Large intestine (tissue), 3 donors: ENCODE data around the gene SMTN. TPM values are rescaled to one million over a fixed set of nuclear protein-coding genes. Genes with fewer than 3 reads are reported as not detected.

Experiments
- DNase-seq, 2 donors: peaks; one replicate each; pipeline versions ENCODE4 v3.0.0 to v3.0.0-alpha.2; 2013
- H3K27ac ChIP-seq: one replicate; pipeline ENCODE4 v1.5.1; 2013; ENCODE audit warnings: low read length
- H3K27me3 ChIP-seq: 2 replicates; pipeline ENCODE4 v1.6.1; 2013; ENCODE audit warnings: low read length; ENCODE audit not compliant: control insufficient read depth, insufficient read depth
- H3K36me3 ChIP-seq: 2 replicates; pipeline ENCODE4 v1.6.1; 2013; ENCODE audit warnings: low read length; ENCODE audit not compliant: control insufficient read depth, insufficient read depth
- H3K4me1 ChIP-seq: one replicate; pipeline ENCODE4 v1.6.1; 2013; ENCODE audit warnings: low read length; ENCODE audit not compliant: control insufficient read depth, insufficient read depth
- H3K4me3 ChIP-seq: one replicate; pipeline ENCODE4 v1.5.1; 2013; ENCODE audit warnings: low read length
- H3K9me3 ChIP-seq: one replicate; pipeline ENCODE4 v1.6.1; 2013; ENCODE audit warnings: mild to moderate bottlenecking, low read depth, low read length, moderate library complexity; ENCODE audit not compliant: control insufficient read depth
- WGBS: methylation state at CpG from one replicate; pipeline ENCODE4 v1.1.5; 2013; ENCODE audit warnings: low lambda C conversion rate; ENCODE audit not compliant: insufficient coverage; 5-methylcytosine and 5-hydroxymethylcytosine counted together
- polyA plus RNA-seq: library from polyadenylated mRNA; unstranded; fragments of 120-200 nt; gene quantifications from one replicate; pipeline ENCODE4 v1.2.1, GENCODE V29; 2013

Gene SMTN
- polyA plus RNA-seq, 1 donor, result 96.3 TPM

DNA sequence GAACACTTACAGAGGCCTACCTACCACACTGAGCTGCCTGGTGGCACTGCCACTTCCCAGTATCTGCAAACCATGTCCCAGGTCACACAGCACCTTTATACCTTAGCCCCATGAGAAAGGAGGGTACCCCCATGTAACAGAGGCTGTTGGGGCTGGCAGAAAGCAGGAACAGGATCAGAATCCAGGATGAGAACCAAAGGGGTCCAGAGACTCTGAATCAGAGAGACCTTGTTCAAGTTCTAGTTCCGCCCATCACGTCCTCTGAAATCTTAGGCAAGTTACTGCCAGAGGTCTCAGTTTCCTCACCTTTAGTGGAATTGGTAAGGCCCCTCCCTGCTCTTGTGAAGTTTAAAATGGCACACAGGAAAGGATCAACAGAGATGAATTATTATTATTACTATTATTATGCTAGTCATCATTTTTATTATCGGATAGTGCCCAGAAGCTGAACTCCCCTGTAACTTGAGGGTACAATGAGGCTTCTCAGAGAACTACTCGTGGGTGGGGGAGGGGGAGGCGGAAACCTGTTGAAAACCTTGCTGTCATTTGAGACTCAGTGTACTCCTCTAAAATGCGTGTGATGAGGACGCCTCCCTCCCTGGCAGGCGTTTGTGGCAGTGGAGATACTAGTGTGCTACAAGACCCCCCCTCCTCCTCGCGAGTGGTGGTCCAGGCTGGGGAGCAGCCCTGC is 17.0 kb downstream of the SMTN start:
- Histone ChIP-seq H3K27me3 (no peaks in the 10 kb centered on the region), H3K36me3 (peaks cover 89% of the 10 kb centered on the region), H3K27ac (no peak overlapping the region), H3K9me3 (no peaks in the 10 kb centered on the region), H3K4me1 (peaks cover 14% of the 10 kb centered on the region), H3K4me3 (no peak overlapping the region)
- WGBS, result no CpG with 5 or more reads among the region's 10 CpGs
- no peak for DNase-seq

DNA sequence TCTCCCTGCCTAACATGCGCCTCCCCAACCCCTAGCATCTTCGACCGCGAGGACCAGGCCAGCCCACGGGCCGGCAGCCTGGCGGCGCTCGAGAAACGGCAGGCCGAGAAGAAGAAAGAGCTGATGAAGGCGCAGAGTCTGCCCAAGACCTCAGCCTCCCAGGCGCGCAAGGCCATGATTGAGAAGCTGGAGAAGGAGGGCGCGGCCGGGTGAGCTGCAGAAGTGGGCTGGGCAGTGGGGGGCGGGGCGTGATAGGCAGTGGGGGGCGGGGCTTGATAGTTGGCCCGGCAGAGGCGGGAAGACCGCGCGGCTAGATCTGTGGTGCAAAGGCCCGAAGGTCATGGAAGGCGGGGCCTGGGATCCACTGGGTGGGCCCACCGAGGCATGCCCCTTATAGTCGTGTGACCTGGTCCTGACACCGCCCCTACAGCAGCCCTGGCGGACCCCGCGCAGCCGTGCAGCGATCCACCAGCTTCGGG is 17.6 kb downstream of the SMTN start:
- DNase-seq, result no peak
- Histone ChIP-seq H3K36me3 (peaks cover 88% of the 10 kb centered on the region), H3K27ac (no peak overlapping the region), H3K4me1 (peaks cover 17% of the 10 kb centered on the region), H3K9me3 (no peaks in the 10 kb centered on the region), H3K27me3 (no peaks in the 10 kb centered on the region), H3K4me3 (no peak overlapping the region)
- WGBS, result no CpG with 5 or more reads among the region's 36 CpGs

- no peak for DNase-seq
- no peak overlapping the region for H3K4me3 ChIP-seq
- peaks cover 88% of the 10 kb centered on the region for H3K36me3 ChIP-seq
- no peaks in the 10 kb centered on the region for H3K27me3 ChIP-seq
- no peak overlapping the region for H3K27ac ChIP-seq
- no CpG with 5 or more reads among the region's 6 CpGs for WGBS
- H3K4me1 ChIP-seq, result peaks cover 17% of the 10 kb centered on the region
- H3K9me3 ChIP-seq, result no peaks in the 10 kb centered on the region
These were observed 18.3 kb downstream of the SMTN start for GRCh38 chr22:31099386-31099785.

DNA sequence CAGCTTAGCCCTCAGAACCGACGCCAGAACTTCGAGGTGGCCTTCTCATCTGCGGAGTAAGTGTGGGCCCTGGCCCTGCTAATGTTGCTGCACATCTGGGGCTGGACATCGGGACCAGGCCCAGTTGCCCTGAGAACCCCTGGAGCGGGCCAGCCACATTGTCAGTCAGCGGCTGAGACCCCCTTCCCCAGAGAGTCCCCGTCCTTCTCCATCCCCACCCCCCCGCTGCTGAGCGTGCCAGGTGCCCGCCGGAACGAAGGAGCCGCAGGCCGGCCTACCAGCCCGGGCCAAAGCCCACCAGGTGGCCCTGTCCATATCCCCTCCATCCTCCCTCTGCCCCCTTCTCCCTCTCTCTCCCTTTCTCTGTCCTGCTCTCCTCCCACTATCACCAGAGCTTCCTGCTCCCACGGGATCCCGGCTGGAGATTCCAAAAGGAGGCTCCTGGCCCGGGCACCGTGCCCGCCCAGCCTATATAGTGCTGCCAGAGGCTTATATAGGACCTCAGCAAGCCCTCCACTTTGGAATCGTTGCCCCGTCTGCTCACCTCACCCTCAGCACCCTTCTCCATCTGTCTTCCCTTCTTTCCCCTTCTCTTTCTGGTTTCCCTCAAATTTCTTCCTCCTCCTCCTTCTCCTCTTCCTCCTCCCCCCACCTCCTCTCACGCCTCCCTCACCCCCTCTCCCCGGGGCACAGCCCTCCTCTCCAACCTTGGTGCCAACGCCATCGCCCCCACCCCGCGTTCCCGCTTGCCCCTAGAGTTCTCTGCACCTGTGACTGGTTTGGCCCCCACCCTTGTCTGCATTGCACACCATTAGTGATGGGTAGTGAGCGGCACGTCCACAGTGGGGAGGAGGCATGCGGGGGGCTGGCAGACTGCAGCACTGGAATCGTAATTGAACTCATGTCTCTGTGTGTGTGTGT is 19.0 kb downstream of the SMTN start:
- no peak for DNase-seq
- peaks cover 17% of the 10 kb centered on the region for H3K4me1 ChIP-seq
- H3K9me3 ChIP-seq, result no peaks in the 10 kb centered on the region
- WGBS, result no CpG with 5 or more reads among the region's 34 CpGs
- H3K27me3 ChIP-seq, result no peaks in the 10 kb centered on the region
- no peak overlapping the region for H3K27ac ChIP-seq
- no peak overlapping the region for H3K4me3 ChIP-seq
- peaks cover 86% of the 10 kb centered on the region for H3K36me3 ChIP-seq

GRCh38 chr22:31100762-31101525 is 19.8 kb downstream of the SMTN start:
- peaks cover 17% of the 10 kb centered on the region for H3K4me1 ChIP-seq
- WGBS, result no CpG with 5 or more reads among the region's 18 CpGs
- peaks cover 82% of the 10 kb centered on the region for H3K36me3 ChIP-seq
- H3K9me3 ChIP-seq, result no peaks in the 10 kb centered on the region
- no peak overlapping the region for H3K27ac ChIP-seq
- no peaks in the 10 kb centered on the region for H3K27me3 ChIP-seq
- DNase-seq, result no peak
- H3K4me3 ChIP-seq, result no peak overlapping the region

DNA sequence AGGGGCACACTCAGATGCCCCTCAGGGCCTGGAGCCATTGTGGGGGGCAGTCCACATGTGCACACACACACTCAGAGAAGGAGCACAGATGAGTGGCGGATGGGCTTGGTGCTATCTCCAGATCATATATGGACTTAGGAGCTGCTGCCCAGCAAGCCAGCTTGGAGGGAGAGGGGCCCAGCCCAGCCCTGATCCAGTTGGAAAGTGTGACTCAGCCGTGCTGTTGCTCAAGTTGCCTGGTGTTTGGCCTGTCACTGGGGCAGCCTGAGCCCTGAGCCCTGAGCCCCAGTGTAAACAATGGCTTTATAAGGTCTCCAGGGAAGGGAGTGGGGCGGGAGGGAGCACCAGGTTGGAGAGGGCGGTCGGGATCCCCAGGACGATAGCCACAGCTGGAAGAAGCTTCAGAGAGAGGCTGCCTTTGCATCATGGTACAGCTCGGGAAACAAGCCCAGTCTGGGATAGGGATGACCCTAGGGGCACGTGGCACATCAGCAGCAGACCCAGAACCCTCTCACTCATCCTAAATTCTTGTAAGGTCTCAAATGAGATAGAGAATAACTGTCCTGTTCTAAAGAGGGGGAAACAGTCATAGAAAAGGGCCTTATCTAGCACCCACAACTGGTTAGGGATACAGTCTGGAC is 21.4 kb downstream of the SMTN start:
- peaks cover 68% of the 10 kb centered on the region for H3K36me3 ChIP-seq
- H3K4me1 ChIP-seq, result peaks cover 22% of the 10 kb centered on the region
- DNase-seq, result peak; percentile 77 to 85
- no peak overlapping the region for H3K4me3 ChIP-seq
- peak overlapping the region; percentile 64 for H3K27ac ChIP-seq
- H3K9me3 ChIP-seq, result no peaks in the 10 kb centered on the region
- no peaks in the 10 kb centered on the region for H3K27me3 ChIP-seq
- whole genome bisulfite sequencing, result no CpG with 5 or more reads among the region's 8 CpGs

DNA sequence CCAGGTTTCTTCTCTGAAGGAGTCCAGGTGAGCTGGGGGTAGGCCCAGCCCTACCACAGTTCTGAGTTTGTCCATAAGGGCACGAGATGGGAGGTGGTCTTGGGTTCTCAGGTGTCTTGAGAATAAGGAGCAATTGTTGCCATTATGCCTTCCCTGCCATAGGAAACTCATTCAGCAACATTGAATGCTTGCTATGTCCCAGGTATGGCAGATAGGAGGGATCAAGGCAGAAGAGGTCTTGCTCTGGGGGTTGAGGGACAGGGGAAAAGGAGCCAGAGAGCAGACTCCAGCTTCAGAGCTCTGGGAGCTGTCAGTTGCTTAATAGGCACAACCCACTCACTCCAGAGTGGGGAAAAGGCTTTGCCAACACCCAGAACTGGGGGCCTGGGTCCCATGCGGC is 22.0 kb downstream of the SMTN start:
- peak overlapping the region; percentile 51 for H3K27ac ChIP-seq
- no CpG with 5 or more reads among the region's 2 CpGs for WGBS
- no peak for DNase-seq
- H3K36me3 ChIP-seq, result peaks cover 63% of the 10 kb centered on the region
- H3K27me3 ChIP-seq, result no peaks in the 10 kb centered on the region
- no peaks in the 10 kb centered on the region for H3K9me3 ChIP-seq
- H3K4me1 ChIP-seq, result peaks cover 24% of the 10 kb centered on the region
- no peak overlapping the region for H3K4me3 ChIP-seq

DNA sequence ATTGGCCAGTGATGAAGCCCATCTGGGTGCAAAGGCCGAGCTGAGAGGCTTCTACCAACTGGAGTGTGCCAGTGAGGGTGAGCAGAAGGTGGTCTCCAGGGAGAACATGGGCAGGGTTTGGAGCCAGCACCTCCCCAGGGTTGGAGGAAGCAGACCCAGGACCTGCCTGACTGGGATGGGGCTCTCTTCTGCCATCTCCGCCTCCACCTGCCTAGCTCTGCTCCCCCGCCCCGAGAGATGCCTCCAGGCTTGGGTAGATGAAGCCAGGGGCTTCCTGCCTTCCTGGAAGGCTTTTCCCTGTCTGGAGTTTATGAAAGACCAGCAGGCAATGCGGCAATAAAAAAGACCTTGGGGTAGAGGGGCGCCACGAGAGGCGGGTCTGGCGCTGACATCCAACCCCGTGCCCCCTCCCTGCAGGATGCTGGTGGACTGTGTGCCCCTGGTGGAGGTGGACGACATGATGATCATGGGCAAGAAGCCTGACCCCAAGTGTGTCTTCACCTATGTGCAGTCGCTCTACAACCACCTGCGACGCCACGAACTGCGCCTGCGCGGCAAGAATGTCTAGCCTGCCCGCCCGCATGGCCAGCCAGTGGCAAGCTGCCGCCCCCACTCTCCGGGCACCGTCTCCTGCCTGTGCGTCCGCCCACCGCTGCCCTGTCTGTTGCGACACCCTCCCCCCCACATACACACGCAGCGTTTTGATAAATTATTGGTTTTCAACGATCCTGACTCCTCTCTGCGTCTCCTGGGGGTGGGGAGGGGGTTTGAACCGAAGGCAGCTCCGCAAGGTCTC is 23.0 kb downstream of the SMTN start:
- Histone ChIP-seq H3K4me3 (no peak overlapping the region), H3K36me3 (peaks cover 55% of the 10 kb centered on the region), H3K27ac (no peak overlapping the region), H3K27me3 (no peaks in the 10 kb centered on the region), H3K9me3 (no peaks in the 10 kb centered on the region), H3K4me1 (peaks cover 24% of the 10 kb centered on the region)
- no CpG with 5 or more reads among the region's 33 CpGs for WGBS
- DNase-seq, result no peak

DNA sequence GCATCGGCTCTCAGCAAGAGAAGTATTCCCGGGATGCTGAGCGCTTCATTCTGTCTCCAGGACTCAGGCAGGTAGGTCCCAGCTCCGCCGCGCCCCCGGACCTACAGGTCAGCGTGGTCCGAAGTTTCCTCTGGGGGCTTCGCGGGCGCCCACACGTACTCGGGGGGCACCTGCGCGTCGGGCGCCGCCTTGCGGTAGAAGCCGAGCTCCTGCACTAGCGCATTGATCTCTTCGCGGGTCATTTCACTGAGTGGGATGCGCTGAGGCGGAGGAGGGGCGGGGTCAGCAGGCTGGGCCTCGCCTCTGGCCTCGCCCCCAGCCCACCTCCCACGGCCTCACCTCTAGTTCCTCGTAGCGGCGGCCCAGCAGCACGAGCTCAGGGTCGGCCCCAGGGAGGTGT is 23.8 kb downstream of the SMTN start:
- DNase-seq, result no peak
- no peaks in the 10 kb centered on the region for H3K27me3 ChIP-seq
- H3K4me3 ChIP-seq, result no peak overlapping the region
- no peaks in the 10 kb centered on the region for H3K9me3 ChIP-seq
- H3K36me3 ChIP-seq, result peaks cover 47% of the 10 kb centered on the region
- peaks cover 24% of the 10 kb centered on the region for H3K4me1 ChIP-seq
- no peak overlapping the region for H3K27ac ChIP-seq
- WGBS, result no CpG with 5 or more reads among the region's 35 CpGs
